Measurements from ENCODE around the gene PEX10.

Gene PEX10

GRCh38 chr1:2437617-2438016 is 25.3 kb upstream of the PEX10 start:
- H3K4me3 ChIP-seq: no peak overlapping the region
- TF ChIP-seq CTCF (IDR thresholded peaks at IDR 0.05): no peak
- DNase-seq (ENCODE audit: low spot score): no peak
- H3K27ac ChIP-seq: no peak overlapping the region

GRCh38 chr1:2436876-2437275 is 24.5 kb upstream of the PEX10 start:
- no peak for DNase-seq (ENCODE audit: low spot score)
- no peak for TF ChIP-seq CTCF (IDR thresholded peaks at IDR 0.05)
- H3K27ac ChIP-seq: no peak overlapping the region
- H3K4me3 ChIP-seq: no peak overlapping the region

GRCh38 chr1:2435746-2436355 is 23.5 kb upstream of the PEX10 start:
- DNase-seq (ENCODE audit: low spot score): no peak
- Histone ChIP-seq H3K4me3 (no peak overlapping the region), H3K27ac (no peak overlapping the region)
- TF ChIP-seq CTCF (IDR thresholded peaks at IDR 0.05): no peak

GRCh38 chr1:2435091-2435490 is 22.7 kb upstream of the PEX10 start:
- no peak for TF ChIP-seq CTCF (IDR thresholded peaks at IDR 0.05)
- Histone ChIP-seq H3K4me3 (no peak overlapping the region), H3K27ac (no peak overlapping the region)
- DNase-seq (ENCODE audit: low spot score): no peak

GRCh38 chr1:2433936-2434655 is 21.7 kb upstream of the PEX10 start:
- no peak for TF ChIP-seq CTCF (IDR thresholded peaks at IDR 0.05)
- Histone ChIP-seq H3K27ac (no peak overlapping the region), H3K4me3 (no peak overlapping the region)
- DNase-seq (ENCODE audit: low spot score): no peak

GRCh38 chr1:2433196-2433595 is 20.8 kb upstream of the PEX10 start:
- TF ChIP-seq CTCF (IDR thresholded peaks at IDR 0.05): no peak
- Histone ChIP-seq H3K4me3 (no peak overlapping the region), H3K27ac (no peak overlapping the region)
- DNase-seq (ENCODE audit: low spot score): no peak

- no peak for DNase-seq (ENCODE audit: low spot score)
- Histone ChIP-seq H3K27ac (no peak overlapping the region), H3K4me3 (no peak overlapping the region)
- TF ChIP-seq CTCF (IDR thresholded peaks at IDR 0.05): no peak
These were observed 20.1 kb upstream of the PEX10 start for GRCh38 chr1:2432441-2432844.

Measured in coronary artery (tissue), 2 donors.